Measurements from ENCODE around the gene TLE1.

The TLE1 gene

DNA sequence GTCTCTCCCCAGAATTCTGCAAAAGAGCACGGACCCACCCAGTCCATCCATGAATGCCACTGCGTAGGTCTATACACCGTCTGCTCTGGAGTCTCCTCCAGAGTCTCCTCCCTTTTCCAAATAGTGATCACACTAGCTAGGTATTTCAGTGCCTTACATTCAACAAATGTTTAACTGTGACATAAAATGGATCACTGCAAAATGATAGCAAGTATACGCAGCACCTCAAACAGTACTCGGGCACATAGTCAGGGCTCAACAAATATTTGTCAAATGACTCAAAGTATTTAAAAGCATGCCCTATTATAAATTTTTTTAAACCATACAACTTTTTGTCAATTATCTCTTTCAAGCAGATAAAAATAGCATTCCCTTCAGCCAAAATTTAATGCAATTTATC is 60.5 kb downstream of the TLE1 start:
- Histone ChIP-seq H3K4me1 (ENCODE audit: control insufficient read depth, insufficient read depth, low read length, poor library complexity, severe bottlenecking) (no peaks in the 10 kb centered on the region), H3K36me3 (ENCODE audit: control insufficient read depth, insufficient read depth, low read length) (no peaks in the 10 kb centered on the region), H3K4me3 (ENCODE audit: insufficient read depth, low read depth, low read length, poor library complexity, severe bottlenecking) (no peak overlapping the region), H3K27me3 (replicated peaks; ENCODE audit: control insufficient read depth, insufficient read depth, low read length, poor library complexity, severe bottlenecking) (no peaks in the 10 kb centered on the region), H3K27ac (ENCODE audit: insufficient read depth, low read length, poor library complexity, severe bottlenecking) (no peak overlapping the region), H3K9me3 (ENCODE audit: control insufficient read depth, low read length) (no peaks in the 10 kb centered on the region)
- no peak for DNase-seq

DNA sequence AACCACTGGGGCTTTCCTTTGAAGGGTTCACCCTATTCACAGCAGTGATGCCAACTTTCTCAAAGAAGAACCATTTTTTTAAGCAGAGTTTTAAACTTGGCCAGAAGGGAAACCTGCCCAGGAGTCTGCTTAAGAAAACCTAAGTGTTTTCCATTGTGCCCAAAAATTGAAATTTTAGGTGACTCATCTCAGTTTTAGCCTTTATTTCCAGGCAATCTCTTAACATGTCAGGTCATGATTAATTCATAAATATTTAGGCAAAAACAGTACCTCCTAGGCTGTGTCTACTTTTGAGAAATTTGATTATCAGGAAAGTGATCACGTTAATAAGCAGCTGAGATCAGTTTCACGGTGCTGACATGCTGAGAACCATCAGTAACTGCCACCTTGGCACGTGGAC is 61.9 kb downstream of the TLE1 start:
- no peak overlapping the region for H3K4me3 ChIP-seq (ENCODE audit: insufficient read depth, low read depth, low read length, poor library complexity, severe bottlenecking)
- no peak overlapping the region for H3K27ac ChIP-seq (ENCODE audit: insufficient read depth, low read length, poor library complexity, severe bottlenecking)
- no peaks in the 10 kb centered on the region for H3K4me1 ChIP-seq (ENCODE audit: control insufficient read depth, insufficient read depth, low read length, poor library complexity, severe bottlenecking)
- H3K27me3 ChIP-seq (replicated peaks; ENCODE audit: control insufficient read depth, insufficient read depth, low read length, poor library complexity, severe bottlenecking) = no peaks in the 10 kb centered on the region
- DNase-seq = no peak
- no peaks in the 10 kb centered on the region for H3K36me3 ChIP-seq (ENCODE audit: control insufficient read depth, insufficient read depth, low read length)
- no peaks in the 10 kb centered on the region for H3K9me3 ChIP-seq (ENCODE audit: control insufficient read depth, low read length)

DNA sequence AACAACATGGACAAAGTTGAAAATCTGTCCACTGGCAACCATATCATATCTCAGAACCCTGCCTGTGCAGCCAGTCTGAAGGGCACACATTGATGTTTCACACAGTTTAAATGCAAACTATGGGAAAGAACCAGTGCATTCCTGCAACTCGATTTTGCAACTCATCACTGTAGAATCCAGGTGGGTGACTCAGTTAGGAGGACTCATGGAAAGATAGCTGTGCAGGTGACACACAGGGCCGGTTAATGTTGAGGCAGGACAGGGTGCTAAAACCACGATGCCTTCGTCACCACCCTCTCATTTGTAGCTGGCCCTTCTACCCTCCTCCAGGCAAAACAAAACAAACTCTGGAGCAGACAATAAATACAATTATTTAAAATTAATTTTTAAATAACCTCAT is 62.8 kb downstream of the TLE1 start:
- Histone ChIP-seq H3K36me3 (ENCODE audit: control insufficient read depth, insufficient read depth, low read length) (no peaks in the 10 kb centered on the region), H3K4me1 (ENCODE audit: control insufficient read depth, insufficient read depth, low read length, poor library complexity, severe bottlenecking) (no peaks in the 10 kb centered on the region), H3K4me3 (ENCODE audit: insufficient read depth, low read depth, low read length, poor library complexity, severe bottlenecking) (no peak overlapping the region), H3K9me3 (ENCODE audit: control insufficient read depth, low read length) (no peaks in the 10 kb centered on the region), H3K27ac (ENCODE audit: insufficient read depth, low read length, poor library complexity, severe bottlenecking) (no peak overlapping the region), H3K27me3 (replicated peaks; ENCODE audit: control insufficient read depth, insufficient read depth, low read length, poor library complexity, severe bottlenecking) (no peaks in the 10 kb centered on the region)
- DNase-seq = no peak

- H3K27ac ChIP-seq (ENCODE audit: insufficient read depth, low read length, poor library complexity, severe bottlenecking) = no peak overlapping the region
- no peaks in the 10 kb centered on the region for H3K36me3 ChIP-seq (ENCODE audit: control insufficient read depth, insufficient read depth, low read length)
- no peak overlapping the region for H3K4me3 ChIP-seq (ENCODE audit: insufficient read depth, low read depth, low read length, poor library complexity, severe bottlenecking)
- H3K4me1 ChIP-seq (ENCODE audit: control insufficient read depth, insufficient read depth, low read length, poor library complexity, severe bottlenecking) = no peaks in the 10 kb centered on the region
- DNase-seq = no peak
- no peaks in the 10 kb centered on the region for H3K27me3 ChIP-seq (replicated peaks; ENCODE audit: control insufficient read depth, insufficient read depth, low read length, poor library complexity, severe bottlenecking)
- H3K9me3 ChIP-seq (ENCODE audit: control insufficient read depth, low read length) = no peaks in the 10 kb centered on the region
Observed at GRCh38 chr9:81625969-81626368, 63.4 kb downstream of the TLE1 start.

DNA sequence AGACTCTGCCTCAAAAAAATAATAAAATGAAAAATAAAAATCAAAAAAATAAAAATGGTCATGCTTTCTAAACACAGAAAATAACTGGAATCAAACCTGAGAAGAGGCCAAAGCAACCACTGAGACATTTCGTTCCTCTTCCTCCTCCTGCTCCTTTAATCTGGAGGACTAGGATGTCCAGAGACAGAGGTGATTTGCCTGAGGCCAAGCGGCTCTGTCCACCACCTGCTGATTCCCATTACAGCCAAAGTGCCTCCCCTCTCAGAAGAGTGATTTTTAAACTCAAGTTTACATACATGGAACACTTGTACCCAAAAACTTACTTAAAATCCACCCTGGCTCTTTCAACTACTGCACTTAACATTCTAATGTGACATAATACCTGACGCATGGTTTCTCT is 65.6 kb downstream of the TLE1 start:
- H3K36me3 ChIP-seq (ENCODE audit: control insufficient read depth, insufficient read depth, low read length) = no peaks in the 10 kb centered on the region
- no peaks in the 10 kb centered on the region for H3K4me1 ChIP-seq (ENCODE audit: control insufficient read depth, insufficient read depth, low read length, poor library complexity, severe bottlenecking)
- no peak overlapping the region for H3K27ac ChIP-seq (ENCODE audit: insufficient read depth, low read length, poor library complexity, severe bottlenecking)
- no peak for DNase-seq
- no peaks in the 10 kb centered on the region for H3K9me3 ChIP-seq (ENCODE audit: control insufficient read depth, low read length)
- no peak overlapping the region for H3K4me3 ChIP-seq (ENCODE audit: insufficient read depth, low read depth, low read length, poor library complexity, severe bottlenecking)
- no peaks in the 10 kb centered on the region for H3K27me3 ChIP-seq (replicated peaks; ENCODE audit: control insufficient read depth, insufficient read depth, low read length, poor library complexity, severe bottlenecking)

- no peaks in the 10 kb centered on the region for H3K4me1 ChIP-seq (ENCODE audit: control insufficient read depth, insufficient read depth, low read length, poor library complexity, severe bottlenecking)
- H3K36me3 ChIP-seq (ENCODE audit: control insufficient read depth, insufficient read depth, low read length) = no peaks in the 10 kb centered on the region
- H3K9me3 ChIP-seq (ENCODE audit: control insufficient read depth, low read length) = no peaks in the 10 kb centered on the region
- no peak overlapping the region for H3K27ac ChIP-seq (ENCODE audit: insufficient read depth, low read length, poor library complexity, severe bottlenecking)
- H3K27me3 ChIP-seq (replicated peaks; ENCODE audit: control insufficient read depth, insufficient read depth, low read length, poor library complexity, severe bottlenecking) = no peaks in the 10 kb centered on the region
- DNase-seq = no peak
- H3K4me3 ChIP-seq (ENCODE audit: insufficient read depth, low read depth, low read length, poor library complexity, severe bottlenecking) = no peak overlapping the region
Observed at GRCh38 chr9:81622471-81623255, 66.7 kb downstream of the TLE1 start.

DNA sequence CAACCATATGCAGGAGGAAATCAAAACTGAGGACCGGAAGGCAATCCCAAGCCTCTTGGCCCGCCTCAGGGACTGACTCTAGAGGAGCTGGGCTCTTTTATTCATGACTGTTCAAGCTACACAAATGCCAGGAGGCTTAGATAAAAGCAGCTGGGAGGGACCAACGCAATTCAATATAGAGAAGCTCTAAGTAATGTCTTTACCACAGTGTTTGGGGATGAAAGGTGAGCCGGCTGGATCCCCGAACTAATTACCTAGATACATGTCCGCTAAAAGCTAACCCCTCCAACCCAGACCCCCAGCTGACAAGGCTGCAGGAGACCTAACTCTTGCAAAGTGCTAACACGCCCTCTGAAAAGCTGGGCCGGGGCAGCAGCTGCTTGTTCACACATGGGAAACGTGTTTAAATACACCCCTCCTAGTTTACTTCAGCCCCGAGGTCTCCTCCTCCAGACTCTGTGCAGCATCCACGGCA is 67.5 kb downstream of the TLE1 start:
- H3K9me3 ChIP-seq (ENCODE audit: control insufficient read depth, low read length) = no peaks in the 10 kb centered on the region
- DNase-seq = no peak
- no peaks in the 10 kb centered on the region for H3K27me3 ChIP-seq (replicated peaks; ENCODE audit: control insufficient read depth, insufficient read depth, low read length, poor library complexity, severe bottlenecking)
- H3K4me3 ChIP-seq (ENCODE audit: insufficient read depth, low read depth, low read length, poor library complexity, severe bottlenecking) = no peak overlapping the region
- H3K27ac ChIP-seq (ENCODE audit: insufficient read depth, low read length, poor library complexity, severe bottlenecking) = no peak overlapping the region
- no peaks in the 10 kb centered on the region for H3K36me3 ChIP-seq (ENCODE audit: control insufficient read depth, insufficient read depth, low read length)
- no peaks in the 10 kb centered on the region for H3K4me1 ChIP-seq (ENCODE audit: control insufficient read depth, insufficient read depth, low read length, poor library complexity, severe bottlenecking)

GRCh38 chr9:81621118-81621517 is 68.2 kb downstream of the TLE1 start:
- Histone ChIP-seq H3K4me3 (ENCODE audit: insufficient read depth, low read depth, low read length, poor library complexity, severe bottlenecking) (no peak overlapping the region), H3K4me1 (ENCODE audit: control insufficient read depth, insufficient read depth, low read length, poor library complexity, severe bottlenecking) (no peaks in the 10 kb centered on the region), H3K36me3 (ENCODE audit: control insufficient read depth, insufficient read depth, low read length) (no peaks in the 10 kb centered on the region), H3K9me3 (ENCODE audit: control insufficient read depth, low read length) (no peaks in the 10 kb centered on the region), H3K27me3 (replicated peaks; ENCODE audit: control insufficient read depth, insufficient read depth, low read length, poor library complexity, severe bottlenecking) (no peaks in the 10 kb centered on the region), H3K27ac (ENCODE audit: insufficient read depth, low read length, poor library complexity, severe bottlenecking) (no peak overlapping the region)
- no peak for DNase-seq

- no peak for DNase-seq
- Histone ChIP-seq H3K9me3 (ENCODE audit: control insufficient read depth, low read length) (no peaks in the 10 kb centered on the region), H3K27ac (ENCODE audit: insufficient read depth, low read length, poor library complexity, severe bottlenecking) (no peak overlapping the region), H3K4me3 (ENCODE audit: insufficient read depth, low read depth, low read length, poor library complexity, severe bottlenecking) (no peak overlapping the region), H3K27me3 (replicated peaks; ENCODE audit: control insufficient read depth, insufficient read depth, low read length, poor library complexity, severe bottlenecking) (no peaks in the 10 kb centered on the region), H3K4me1 (ENCODE audit: control insufficient read depth, insufficient read depth, low read length, poor library complexity, severe bottlenecking) (no peaks in the 10 kb centered on the region), H3K36me3 (ENCODE audit: control insufficient read depth, insufficient read depth, low read length) (no peaks in the 10 kb centered on the region)
Observed at GRCh38 chr9:81620002-81620390, 69.4 kb downstream of the TLE1 start.

- no peak overlapping the region for H3K4me3 ChIP-seq (ENCODE audit: insufficient read depth, low read depth, low read length, poor library complexity, severe bottlenecking)
- H3K27me3 ChIP-seq (replicated peaks; ENCODE audit: control insufficient read depth, insufficient read depth, low read length, poor library complexity, severe bottlenecking) = no peaks in the 10 kb centered on the region
- H3K27ac ChIP-seq (ENCODE audit: insufficient read depth, low read length, poor library complexity, severe bottlenecking) = no peak overlapping the region
- DNase-seq = no peak
- H3K36me3 ChIP-seq (ENCODE audit: control insufficient read depth, insufficient read depth, low read length) = no peaks in the 10 kb centered on the region
- H3K4me1 ChIP-seq (ENCODE audit: control insufficient read depth, insufficient read depth, low read length, poor library complexity, severe bottlenecking) = no peaks in the 10 kb centered on the region
- no peaks in the 10 kb centered on the region for H3K9me3 ChIP-seq (ENCODE audit: control insufficient read depth, low read length)
Observed at GRCh38 chr9:81619353-81620001, 69.9 kb downstream of the TLE1 start.

All from effector memory CD4-positive, alpha-beta T cell (primary cell).